ENCODE measurements around the gene ABHD17C.

- TF ChIP-seq, protein P1, sequence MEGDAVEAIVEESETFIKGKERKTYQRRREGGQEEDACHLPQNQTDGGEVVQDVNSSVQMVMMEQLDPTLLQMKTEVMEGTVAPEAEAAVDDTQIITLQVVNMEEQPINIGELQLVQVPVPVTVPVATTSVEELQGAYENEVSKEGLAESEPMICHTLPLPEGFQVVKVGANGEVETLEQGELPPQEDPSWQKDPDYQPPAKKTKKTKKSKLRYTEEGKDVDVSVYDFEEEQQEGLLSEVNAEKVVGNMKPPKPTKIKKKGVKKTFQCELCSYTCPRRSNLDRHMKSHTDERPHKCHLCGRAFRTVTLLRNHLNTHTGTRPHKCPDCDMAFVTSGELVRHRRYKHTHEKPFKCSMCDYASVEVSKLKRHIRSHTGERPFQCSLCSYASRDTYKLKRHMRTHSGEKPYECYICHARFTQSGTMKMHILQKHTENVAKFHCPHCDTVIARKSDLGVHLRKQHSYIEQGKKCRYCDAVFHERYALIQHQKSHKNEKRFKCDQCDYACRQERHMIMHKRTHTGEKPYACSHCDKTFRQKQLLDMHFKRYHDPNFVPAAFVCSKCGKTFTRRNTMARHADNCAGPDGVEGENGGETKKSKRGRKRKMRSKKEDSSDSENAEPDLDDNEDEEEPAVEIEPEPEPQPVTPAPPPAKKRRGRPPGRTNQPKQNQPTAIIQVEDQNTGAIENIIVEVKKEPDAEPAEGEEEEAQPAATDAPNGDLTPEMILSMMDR (IDR thresholded peaks at IDR 0.05), result no peak
- TF ChIP-seq POLR2AphosphoS5 (IDR thresholded peaks at IDR 0.05) (no peak), POLR2A (IDR thresholded peaks at IDR 0.05) (no peak)
These were observed 78.8 kb downstream of the ABHD17C start for GRCh38 chr15:80773792-80774352.
